Prostate gland (tissue), 2 donors: ENCODE measurements around the gene OIP5.

Experiments
- CTCF ChIP-seq, 4 experiments: fragments of 200-600 bp in 2 of 4; fragments of 450-650 bp in 2 of 4; sonication (generic) in 2 of 4; IDR thresholded peaks; 1 replicate in 3 of 4; 2 replicates in 1 of 4; pipeline ENCODE4 v1.5.1; 2016 to 2019; ENCODE audit warnings: antibody characterized with exemption in 4 of 4, mild to moderate bottlenecking in 2 of 4, moderate library complexity in 2 of 4
- POLR2A ChIP-seq: fragments of 450-650 bp; IDR thresholded peaks from one replicate; pipeline ENCODE4 v1.6.1; 2016; ENCODE audit warnings: antibody characterized with exemption, mild to moderate bottlenecking
- POLR2AphosphoS5 ChIP-seq: sonication (generic); formaldehyde crosslinking; IDR thresholded peaks from one replicate; pipeline ENCODE4 v1.6.1; 2017; ENCODE audit warnings: antibody characterized with exemption

DNA sequence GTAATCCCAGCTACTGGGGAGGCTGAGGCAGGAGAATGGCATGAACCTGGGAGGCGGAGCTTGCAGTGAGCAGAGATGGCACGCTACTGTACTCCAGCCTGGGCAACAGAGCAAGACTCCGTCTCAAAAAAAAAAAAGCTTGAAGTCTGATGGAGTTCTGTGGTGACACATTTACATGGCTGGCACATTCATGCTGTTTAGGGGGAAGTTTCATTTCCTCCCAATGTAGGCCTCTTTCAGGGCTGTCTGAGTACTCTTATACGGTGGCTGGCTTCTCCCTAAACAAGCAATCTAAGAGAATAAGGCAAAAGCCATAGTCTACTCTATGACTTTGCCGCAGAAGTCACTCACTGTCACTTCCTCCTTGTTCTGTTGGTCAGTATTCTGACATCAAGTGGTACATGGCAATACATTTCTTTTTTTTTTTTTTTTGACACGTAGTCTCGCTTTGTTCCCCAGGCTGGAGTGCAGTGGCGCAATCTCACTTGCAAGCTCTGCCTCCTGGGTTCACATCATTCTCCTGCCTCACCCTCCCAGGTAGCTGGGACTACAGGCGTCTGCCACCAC is 41.2 kb downstream of the OIP5 start:
- TF ChIP-seq CTCF (IDR thresholded peaks at IDR 0.05) (no peak), POLR2A (no peak), POLR2AphosphoS5 (no peak)
